HK-2 (cell line): ENCODE measurements around the gene CANX.
"Not testable (repeated sequence)": the region's sequence is repeated elsewhere in the genome, so short reads cannot be mapped to it uniquely, and the experiment has no call there.

Source experiments
- DNase-seq: peaks from one replicate; pipeline ENCODE4 v3.0.0-alpha.2; 2018; ENCODE audit not compliant: unreplicated experiment

Gene CANX

DNA sequence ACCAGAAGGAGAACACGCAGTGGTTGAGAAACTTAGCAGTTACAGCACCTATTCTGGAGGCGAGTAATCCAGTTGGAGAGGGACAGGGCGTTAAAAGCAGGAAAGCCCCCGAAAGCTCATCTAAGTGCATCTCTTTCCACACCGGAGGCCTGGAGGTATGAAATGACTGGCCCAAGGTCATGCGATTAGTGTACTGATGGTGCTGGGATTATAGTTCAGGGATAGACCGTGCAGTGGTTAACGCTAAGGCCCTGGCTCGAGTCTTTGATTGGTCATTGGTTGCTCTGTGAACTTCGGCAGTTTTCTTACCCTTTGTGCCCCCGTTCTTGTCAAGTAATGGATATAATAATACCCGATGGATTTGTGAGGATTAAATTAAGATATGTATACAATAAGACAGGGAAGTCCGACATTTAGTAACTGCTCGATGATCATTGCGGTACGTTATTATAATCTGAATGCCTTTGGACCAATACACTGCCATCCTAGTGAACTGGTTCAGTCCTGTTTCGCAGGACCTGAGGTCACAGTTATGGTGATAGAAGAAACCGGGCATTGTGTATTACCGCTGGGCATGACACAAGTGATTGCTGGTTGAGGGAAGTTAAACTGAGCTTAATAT, 960 bp downstream of the CANX start:
- DNase-seq: peak; percentile 20

DNA sequence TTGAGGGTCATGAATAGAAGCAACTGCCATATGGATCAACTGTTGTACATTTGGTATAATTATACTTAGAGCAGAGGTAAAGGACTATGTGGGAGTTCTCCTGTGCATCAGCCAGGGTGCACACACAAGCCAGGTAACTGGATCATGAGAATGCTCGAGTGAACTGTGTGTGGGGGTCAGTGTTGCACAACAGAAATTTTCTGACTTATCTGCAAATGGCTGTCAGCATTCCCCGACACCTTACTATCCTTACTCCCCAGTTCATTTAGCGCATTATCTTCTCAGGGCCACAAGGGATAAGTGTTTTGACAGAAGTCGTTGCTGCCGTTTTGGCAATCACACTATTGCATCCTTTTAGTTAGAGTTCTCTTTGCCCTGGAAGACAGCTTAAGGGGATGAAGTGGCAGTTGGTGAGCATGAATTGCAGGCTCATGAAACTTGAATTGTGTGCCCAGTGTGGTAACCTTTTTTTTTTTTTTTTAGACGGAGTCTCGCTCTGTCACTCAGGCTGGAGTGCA, 1.7 kb downstream of the CANX start:
- DNase-seq: no peak

DNA sequence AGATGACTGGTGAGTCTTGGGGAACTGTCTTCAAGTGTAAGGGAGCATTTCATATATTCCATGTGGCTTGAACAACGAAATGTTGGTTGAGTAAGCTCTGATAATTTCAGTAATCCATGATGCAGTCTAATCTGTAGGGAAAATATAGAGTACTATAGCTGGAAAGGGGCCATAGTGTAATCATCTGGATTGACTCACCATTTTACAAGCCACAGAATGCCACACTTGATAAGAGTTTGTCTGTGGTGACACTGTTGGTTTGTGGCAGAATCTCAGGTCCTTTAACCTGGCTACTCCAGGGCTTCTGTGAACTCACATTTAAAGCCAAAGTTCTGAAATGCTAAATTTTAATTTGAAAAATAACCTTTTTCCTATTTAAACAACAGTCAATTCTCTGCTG, 17.5 kb downstream of the CANX start:
- DNase-seq: no peak

DNA sequence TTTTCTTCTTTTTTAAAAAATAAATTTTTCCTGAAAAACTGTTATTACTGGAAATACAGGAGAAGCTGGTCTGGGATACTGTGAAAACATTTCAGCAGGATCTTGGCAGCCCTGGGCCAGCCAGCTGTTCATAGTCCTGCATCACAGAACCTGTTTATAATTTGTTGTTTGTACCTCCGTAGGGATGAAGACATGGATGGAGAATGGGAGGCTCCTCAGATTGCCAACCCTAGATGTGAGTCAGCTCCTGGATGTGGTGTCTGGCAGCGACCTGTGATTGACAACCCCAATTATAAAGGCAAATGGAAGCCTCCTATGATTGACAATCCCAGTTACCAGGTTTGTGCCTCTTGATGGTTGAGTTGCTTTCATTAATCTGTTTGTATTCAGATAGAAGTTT, 21.5 kb downstream of the CANX start:
- no peak for DNase-seq

DNA sequence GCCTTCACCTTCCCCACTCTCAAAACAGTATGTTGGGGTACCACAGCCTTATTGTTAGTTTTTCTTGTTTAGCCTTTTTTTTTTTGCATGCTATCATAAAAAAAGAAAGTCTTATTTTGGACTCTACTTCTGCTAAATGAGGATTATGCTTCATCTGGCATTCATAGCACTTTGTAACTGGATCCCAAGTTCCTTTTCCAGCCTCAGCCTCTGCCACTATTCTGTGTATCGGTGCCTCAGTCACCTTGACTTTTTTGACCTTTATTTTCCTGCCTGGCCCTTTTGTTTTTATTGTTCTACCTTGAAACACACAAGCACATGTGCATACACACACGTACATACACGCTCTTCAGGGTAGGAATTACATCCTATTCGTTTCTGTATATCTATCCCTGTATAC, 25.4 kb downstream of the CANX start:
- no peak for DNase-seq

DNA sequence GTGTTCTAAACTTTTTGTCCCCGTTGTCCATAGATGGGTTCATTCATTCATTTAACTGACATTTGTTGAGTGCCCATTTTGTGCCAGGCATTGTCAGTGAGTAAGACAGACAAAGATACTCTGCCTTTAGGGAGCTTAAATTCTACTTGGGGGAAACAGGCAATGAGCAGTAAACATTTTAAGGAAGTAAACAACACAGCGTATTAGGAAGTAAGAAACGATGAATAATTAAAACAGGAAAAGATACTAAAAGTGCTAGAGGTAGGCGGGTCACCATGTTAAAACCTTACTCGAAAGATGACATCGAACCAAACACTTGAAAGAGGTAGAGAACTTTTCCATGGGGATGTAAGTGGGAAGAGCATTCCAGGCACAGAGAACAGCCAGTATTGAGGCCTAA, 28.3 kb downstream of the CANX start:
- DNase-seq: no peak

DNA sequence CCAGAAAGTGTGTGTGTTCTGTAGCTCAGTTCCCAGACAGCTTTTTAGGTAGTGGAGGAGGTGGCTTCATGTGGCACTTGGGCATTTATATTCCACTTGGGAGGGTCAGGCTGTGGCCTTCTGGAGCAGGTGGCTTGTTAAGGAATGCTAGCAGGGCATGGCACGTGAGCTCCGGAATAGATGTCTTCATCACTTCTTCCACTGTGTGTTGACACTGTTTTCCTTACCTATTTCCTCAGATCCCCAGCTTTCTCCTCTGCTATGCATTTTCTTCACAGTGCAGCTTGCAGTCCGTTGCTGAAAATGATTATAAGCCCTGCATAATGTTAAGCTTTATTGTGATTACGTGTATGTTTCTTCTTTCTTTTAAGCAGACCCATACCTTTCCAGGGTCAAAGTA, 30.5 kb downstream of the CANX start:
- DNase-seq: no peak

DNA sequence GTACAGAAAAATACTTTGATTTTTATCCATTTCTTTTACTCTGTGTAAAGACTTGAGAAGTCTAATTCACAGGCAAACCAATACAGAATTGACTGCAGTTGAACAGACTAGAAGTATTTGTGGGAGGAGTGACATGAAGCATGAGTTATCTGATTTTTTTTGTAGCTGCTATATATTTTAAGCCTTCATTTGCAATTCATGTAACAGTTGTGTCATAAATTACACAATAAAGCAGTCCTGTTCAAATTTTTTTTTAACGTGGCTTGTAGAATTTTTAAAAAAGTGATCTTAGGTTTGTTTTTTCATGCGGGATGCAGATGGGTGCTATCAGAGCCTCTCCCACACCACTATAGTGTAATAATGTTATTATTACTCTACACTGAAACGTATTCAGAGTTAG, 31.0 kb downstream of the CANX start:
- no peak for DNase-seq

DNA sequence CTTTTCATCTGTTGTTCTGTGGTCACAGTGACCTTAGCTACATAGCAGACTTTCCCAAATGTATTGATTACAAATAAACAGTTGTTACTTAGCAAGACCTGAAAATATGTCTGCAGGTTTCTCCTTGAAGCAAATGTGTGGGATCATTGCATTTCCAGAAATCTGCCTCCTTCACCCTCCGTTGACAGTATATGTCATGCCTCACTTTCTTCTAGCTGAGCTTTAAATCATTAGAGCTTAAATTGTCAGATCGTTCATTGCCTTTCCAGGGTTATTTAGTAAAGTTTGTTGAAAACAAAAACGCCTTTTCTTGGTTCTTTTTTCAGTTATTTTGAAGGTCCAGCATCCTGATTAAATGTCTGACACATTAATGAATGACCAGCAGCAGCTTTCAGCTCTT, 31.6 kb downstream of the CANX start:
- DNase-seq: no peak

DNA sequence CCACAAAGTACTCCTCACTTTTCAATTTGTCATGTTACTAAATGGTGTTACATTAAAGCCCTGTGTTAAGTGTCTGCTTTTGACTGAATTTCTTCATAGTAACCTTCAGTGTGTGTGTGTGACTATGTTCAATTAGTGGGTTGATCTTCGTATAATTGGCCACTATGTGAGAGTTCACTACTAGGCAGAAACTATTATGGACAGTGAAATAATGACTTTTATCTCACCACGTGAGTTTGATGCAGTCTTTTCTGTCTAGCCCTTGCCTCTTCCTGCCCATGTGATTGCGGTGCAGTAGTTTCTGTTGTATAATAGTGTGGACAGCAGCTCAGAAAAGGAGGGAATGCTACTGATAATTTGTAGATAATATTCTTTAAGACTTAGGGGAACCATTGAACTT, 32.1 kb downstream of the CANX start:
- no peak for DNase-seq

DNA sequence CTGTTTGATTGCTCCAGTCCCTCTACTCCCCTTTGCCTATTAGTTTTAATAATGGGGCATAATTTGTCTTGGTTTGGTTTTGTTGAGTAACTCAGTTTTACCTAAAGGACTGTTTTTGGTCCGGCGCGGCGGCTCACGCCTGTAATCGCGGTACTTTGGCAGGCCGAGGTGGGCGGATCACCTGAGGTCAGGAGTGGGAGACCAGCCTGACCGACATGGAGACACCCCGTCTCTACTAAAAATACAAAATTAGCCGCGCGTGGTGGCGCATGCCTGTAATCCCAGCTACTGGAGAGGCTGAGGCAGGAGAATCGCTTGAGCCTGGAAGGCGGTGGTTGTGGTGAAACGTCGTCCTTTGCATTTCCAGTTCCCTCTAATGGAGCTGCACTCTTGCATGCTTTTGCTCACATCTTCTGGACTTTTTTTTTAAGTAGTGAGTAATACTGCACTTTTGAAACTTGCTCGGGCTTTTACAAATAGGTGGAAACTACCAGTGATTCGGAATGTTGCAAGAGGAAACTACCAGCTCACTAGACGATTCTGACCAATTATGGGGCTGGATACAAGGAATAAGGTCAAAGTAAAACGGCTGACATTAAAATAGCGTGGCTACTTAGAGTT, 33.1 kb downstream of the CANX start:
- peak; percentile 32 for DNase-seq

DNA sequence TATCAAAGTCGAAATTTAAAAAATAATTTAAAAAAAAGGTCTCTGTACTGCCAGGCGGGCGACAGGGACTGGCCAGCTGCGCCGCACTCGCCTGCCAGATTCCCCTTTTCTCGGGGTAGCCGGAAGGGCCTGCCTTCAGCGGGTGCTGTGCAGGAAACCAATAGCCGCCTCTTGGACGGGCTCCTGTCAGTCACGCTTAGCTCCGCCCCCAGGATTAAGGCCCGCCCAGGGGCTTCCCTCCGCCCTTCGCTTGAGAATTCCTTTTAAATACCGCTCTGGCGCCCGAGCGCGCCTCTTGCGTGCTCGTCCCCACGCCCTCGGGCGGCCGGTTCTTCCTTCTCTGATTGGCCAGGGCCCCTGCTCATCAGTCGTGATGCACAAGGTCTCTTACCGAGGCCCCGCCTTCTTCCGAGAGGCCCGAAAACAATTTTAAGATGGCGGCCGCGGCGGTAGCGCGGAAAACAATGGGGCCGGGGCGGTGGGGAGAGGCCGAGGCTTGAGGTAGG, 33.7 kb downstream of the CANX start, which contains the start of gene MAML1:
Gene MAML1, plus strand, starts transcription at position 411 of the 506 bp plus-strand sequence. CDS start 291 bp downstream, outside the sequence.
- DNase-seq: peak; percentile 97

DNA sequence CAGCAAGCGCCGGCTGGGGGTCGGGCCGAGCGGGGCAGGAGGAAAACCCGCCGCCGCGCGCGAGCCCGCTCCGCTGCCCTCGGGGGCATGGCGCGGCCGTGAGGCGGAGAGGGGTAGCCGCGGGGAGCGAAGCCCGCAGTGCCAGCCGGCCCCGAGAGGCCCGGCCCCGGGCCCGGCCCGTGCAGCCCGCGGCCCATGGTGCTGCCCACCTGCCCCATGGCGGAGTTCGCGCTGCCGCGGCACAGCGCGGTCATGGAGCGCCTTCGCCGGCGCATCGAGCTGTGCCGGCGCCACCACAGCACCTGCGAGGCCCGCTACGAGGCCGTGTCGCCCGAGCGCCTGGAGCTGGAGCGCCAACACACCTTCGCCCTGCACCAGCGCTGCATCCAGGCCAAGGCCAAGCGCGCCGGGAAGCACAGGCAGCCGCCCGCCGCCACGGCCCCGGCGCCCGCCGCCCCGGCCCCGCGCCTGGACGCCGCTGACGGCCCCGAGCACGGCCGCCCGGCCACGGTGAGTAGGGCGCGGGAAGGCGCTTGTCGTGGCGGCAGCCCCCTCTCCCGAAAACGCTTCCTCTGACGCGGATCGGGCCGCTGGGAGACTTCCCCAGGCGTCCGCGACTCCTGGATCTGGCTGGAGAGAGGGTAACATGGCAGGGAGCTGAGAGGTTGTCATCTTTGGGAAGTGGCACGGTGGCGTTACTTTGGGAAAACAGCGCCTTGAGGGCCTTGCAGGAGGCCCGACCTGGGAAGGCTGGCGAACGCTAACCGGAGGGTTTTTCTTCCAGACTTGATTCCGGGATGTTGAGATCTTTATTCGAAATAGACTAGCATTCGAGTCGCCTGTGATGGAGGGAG, 34.4 kb downstream of the CANX start:
- DNase-seq: peak; percentile 45

DNA sequence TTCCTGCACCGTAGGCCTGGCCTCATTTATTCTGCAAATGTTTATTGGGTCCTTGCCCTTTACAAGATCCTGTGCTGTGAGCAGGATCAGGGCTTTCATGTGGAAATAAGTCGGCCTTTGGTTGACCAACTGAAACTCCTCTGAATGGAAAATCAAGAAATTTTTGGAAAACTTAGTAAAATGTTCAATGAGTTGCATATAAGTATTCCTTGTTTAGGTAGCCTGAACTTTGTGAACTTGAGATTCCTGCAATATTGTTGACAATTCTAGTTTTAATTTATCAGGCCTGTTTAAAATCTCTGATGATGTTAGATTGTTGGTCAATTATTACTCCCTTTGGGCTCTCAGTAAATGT, 35.0 kb downstream of the CANX start:
- no peak for DNase-seq

DNA sequence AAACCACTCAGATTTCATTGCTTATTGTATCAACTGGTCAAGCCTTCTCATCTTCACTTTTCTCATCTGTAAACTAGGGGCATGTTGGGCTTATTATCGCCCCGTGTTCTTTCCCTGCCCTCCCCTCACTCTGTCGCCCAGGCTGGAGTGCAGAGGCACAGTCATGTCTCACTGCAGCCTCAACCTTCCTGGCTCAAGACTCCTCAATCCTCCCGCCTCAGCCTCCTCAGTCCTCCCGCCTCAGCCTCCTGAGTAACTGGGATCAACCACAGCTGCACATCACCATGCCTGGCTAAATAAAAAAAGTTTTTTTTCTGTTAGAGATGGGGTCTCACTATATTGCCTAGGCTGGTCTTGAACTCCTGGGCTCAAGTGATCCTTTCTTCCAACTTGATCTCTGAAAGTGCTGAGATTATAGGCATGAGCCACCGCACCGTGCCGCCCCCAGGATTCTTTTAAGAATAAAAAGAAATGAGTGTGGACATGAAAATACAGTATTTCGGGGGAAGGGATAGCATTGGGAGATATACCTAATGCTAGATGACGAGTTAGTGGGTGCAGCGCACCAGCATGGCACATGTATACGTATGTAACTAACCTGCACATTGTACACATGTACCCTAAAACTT, 35.9 kb downstream of the CANX start:
- DNase-seq: no peak

DNA sequence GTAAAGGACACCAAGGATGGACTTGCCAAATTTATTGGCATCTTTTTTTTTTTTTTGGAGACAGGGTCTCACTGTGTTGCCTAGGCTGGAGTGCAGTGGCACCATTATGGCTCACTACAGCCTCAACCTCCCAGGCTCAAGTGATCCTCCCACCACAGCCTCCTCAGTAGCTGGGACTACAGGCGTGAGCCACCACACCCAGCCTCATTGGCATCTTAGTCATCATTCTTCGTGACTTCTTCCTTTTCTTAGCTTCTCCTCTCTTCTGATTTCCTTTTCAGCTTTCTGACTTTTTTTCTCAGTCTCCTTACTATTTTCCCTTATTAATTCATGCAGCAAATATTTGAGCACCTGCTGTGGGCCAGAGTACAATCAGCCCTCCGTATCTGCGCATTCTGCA, 40.0 kb downstream of the CANX start:
- DNase-seq: no peak

DNA sequence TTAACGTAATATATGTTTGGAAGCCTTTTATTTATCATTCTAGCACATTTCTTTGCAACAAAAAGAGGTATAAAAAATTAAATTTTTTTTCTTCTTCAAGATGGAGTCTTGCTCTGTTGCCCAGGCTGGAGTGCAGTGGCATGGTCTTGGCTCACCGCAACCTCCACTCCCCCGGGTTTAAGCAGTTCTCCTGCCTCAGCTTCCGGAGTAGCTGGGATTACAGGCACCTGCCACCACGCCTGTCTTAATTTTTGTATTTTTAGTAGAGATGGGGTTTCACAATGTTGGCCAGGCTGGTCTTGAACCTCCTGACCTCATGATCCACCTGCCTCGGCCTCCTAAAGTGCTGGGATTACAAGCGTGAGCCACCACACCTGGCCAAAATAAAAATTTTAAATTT, 45.3 kb downstream of the CANX start:
- DNase-seq: not testable (repeated sequence)

DNA sequence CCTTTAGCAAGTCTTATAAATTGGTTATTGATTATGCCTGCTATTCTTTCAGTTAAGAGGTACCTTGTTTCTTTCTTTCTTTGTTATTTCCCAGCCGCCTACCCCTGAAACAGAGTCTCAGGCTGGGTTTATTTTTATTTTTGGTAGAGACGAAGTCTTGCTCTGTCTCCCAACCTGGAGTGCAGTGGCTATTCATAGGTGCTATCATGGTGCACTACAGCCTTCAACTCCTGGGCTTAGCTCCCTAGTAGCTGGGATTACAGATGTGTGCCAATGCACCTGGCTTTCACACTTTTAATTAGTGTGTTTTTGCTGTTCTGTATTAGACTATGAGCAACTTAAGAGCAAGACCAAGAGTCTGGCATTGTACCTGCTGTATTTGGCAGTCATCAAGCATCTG, 48.1 kb downstream of the CANX start:
- DNase-seq: no peak

DNA sequence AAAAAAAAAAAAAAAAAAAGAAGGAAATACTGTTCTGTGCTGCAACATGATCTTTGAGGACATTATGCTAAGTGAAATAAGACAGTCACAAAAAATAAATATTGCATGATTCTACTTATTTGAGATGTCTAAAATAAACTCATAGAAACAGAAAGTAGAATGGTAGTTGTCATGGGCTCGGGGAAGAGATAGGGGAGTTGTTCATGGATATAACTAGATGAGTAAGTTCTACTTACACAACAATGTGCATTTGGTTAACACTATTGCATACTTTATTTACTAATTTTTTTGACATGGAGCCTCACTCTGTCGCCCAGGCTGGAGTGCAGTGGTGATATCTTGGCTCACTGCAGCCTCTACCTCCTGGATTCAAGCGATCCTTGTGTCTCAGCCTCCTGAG, 49.0 kb downstream of the CANX start:
- no peak for DNase-seq

DNA sequence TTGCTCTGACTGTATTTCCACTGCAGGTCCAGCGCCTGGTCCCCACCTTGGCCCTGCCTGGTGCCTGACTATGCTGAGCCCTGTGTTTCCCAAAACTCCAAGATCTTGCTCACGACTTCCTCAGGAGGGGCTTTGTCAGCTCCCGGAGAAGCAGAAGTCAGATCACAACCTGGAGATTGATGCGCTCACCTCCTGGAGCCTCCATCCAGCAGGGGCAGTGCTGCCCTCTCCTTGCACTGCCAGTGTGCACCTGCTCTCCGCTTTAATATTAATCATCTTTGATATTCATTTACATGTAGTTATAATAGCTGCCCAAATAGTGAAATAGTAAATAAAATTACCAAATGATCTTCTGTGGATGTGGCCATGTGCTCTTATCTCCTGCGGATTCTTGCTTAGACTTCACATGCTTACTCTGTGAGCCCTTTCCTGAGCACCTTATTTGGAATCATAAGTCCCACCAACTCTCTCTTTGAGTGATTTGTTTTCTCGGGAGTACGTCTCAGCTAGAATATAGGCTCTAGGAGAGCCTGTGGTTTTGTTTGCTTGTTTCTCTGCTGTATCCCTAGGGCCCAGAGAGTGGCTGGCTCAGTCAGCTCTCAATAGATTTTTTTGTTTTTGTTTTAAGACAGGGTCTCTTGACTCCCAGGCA, 51.2 kb downstream of the CANX start:
- no peak for DNase-seq

DNA sequence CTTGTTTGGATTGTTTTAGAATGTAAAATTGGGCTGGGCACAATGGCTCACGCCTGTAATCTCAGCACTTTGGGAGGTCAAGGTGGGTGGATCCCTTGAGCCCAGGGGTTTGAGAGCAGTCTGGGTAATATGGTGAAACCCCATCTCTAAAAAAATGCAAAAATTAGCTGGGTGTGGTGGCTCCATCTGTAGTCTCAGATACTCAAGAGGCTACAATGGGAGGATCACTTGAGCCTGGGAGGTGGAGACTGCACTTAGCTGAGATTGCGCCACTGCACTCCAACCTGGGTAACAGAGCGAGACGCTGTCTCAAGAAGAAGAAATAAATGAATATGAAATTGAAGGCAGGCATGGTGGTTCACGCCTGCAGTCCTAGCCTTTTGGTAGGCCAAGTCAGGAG, 55.2 kb downstream of the CANX start:
- no peak for DNase-seq

DNA sequence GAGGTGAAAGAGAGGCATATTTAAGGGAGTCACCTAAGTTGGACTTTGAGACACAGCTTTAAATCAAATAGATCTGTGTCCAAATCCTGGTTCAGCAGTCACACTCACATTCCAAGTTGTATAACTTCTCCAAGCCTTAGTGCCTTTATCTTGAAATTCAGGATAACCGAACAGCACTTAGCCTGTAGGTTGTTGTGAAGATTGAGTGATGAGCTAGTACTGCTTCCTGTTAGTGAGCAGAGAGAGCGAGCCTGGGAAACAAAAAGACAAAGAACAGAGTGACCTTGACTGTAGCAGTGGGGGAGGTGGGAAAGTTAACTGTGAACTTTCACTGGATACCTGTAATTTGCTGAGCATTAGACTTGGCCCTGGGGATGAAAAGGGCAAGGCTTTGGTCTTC, 56.3 kb downstream of the CANX start:
- DNase-seq: no peak
